ENCODE data around the gene TBX2. TPM values are rescaled to one million over a fixed set of nuclear protein-coding genes. Genes with fewer than 3 reads are reported as not detected.
A peak's percentile ranks its signal among the peaks of the same experiment; 100 is the strongest.

Gene TBX2
- polyA plus RNA-seq, 1 donor (not counting 4 experiments of a cell fraction or from before 2014, with no cell fraction given), result not detected

GRCh38 chr17:61408151-61409041 lies 8.8 kb downstream of the TBX2 start:
- no peak overlapping the region for H2AFZ ChIP-seq (ENCODE audit: control insufficient read depth, low read length)
- H3K9ac ChIP-seq (ENCODE audit: control insufficient read depth, extremely low read depth, insufficient read depth, low read length), result no peak overlapping the region
- H3K27me3 ChIP-seq (ENCODE audit: control insufficient read depth, extremely low read depth, insufficient read depth, low read length), result peaks cover 61% of the 10 kb centered on the region
- H3K27ac ChIP-seq (ENCODE audit: control insufficient read depth, insufficient read depth, low read length), result no peak overlapping the region
- no peaks in the 10 kb centered on the region for H3K79me2 ChIP-seq (ENCODE audit: control insufficient read depth, insufficient read depth, low read length)
- H3K9me3 ChIP-seq (ENCODE audit: control insufficient read depth, low read depth, low read length), result no peaks in the 10 kb centered on the region
- H3K9me1 ChIP-seq (ENCODE audit: control insufficient read depth, extremely low read depth, insufficient read depth, low read length), result no peaks in the 10 kb centered on the region
- no peak for DNase-seq (ENCODE audit: low read depth, low spot score)
- no peak for TF ChIP-seq EZH2 (IDR thresholded peaks at IDR 0.05; ENCODE audit: low read length)
- TF ChIP-seq, protein P1, sequence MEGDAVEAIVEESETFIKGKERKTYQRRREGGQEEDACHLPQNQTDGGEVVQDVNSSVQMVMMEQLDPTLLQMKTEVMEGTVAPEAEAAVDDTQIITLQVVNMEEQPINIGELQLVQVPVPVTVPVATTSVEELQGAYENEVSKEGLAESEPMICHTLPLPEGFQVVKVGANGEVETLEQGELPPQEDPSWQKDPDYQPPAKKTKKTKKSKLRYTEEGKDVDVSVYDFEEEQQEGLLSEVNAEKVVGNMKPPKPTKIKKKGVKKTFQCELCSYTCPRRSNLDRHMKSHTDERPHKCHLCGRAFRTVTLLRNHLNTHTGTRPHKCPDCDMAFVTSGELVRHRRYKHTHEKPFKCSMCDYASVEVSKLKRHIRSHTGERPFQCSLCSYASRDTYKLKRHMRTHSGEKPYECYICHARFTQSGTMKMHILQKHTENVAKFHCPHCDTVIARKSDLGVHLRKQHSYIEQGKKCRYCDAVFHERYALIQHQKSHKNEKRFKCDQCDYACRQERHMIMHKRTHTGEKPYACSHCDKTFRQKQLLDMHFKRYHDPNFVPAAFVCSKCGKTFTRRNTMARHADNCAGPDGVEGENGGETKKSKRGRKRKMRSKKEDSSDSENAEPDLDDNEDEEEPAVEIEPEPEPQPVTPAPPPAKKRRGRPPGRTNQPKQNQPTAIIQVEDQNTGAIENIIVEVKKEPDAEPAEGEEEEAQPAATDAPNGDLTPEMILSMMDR (optimal IDR thresholded peaks at IDR 0.05 in 1 of 3, IDR thresholded peaks at IDR 0.05 in 1 of 3, conservative IDR thresholded peaks at IDR 0.05 in 1 of 3; ENCODE audit: extremely low read depth in 1 of 3, insufficient read depth in 2 of 3, low read length in 3 of 3), result no peak
- H3K4me1 ChIP-seq (ENCODE audit: control insufficient read depth, extremely low read depth, insufficient read depth, low read length), result peaks cover 10% of the 10 kb centered on the region
- dilution Hi-C loops (cut with MboI; ENCODE audit: extremely low pct_ligation_motif_present, low sequenced_read_pairs), result no loop called here
- H4K20me1 ChIP-seq (ENCODE audit: control insufficient read depth, extremely low read depth, insufficient read depth, low read length), result peaks cover 5% of the 10 kb centered on the region
- FAIRE-seq, result no peak
- H3K4me3 ChIP-seq (ENCODE audit: control insufficient read depth in 2 of 3, extremely low read depth in 1 of 3, insufficient read depth in 2 of 3, low read depth in 1 of 3, low read length in 3 of 3), result no peak overlapping the region
- H3K36me3 ChIP-seq (ENCODE audit: control insufficient read depth in 2 of 2, extremely low read depth in 1 of 2, insufficient read depth in 2 of 2, low read length in 2 of 2), result no peaks in the 10 kb centered on the region
- no peak overlapping the region for H3K4me2 ChIP-seq (ENCODE audit: control insufficient read depth, extremely low read depth, insufficient read depth, low read depth, low read length)

GRCh38 chr17:61409301-61410112 lies 9.9 kb downstream of the TBX2 start:
- no peaks in the 10 kb centered on the region for H3K79me2 ChIP-seq (ENCODE audit: control insufficient read depth, insufficient read depth, low read length)
- no peaks in the 10 kb centered on the region for H3K9me3 ChIP-seq (ENCODE audit: control insufficient read depth, low read depth, low read length)
- no peaks in the 10 kb centered on the region for H3K4me1 ChIP-seq (ENCODE audit: control insufficient read depth, extremely low read depth, insufficient read depth, low read length)
- peak overlapping the region; percentile 74 for H2AFZ ChIP-seq (ENCODE audit: control insufficient read depth, low read length)
- FAIRE-seq, result no peak
- no peaks in the 10 kb centered on the region for H4K20me1 ChIP-seq (ENCODE audit: control insufficient read depth, extremely low read depth, insufficient read depth, low read length)
- H3K27ac ChIP-seq (ENCODE audit: control insufficient read depth, insufficient read depth, low read length), result no peak overlapping the region
- H3K9me1 ChIP-seq (ENCODE audit: control insufficient read depth, extremely low read depth, insufficient read depth, low read length), result no peaks in the 10 kb centered on the region
- peak overlapping the region; percentile 56 for H3K4me2 ChIP-seq (ENCODE audit: control insufficient read depth, extremely low read depth, insufficient read depth, low read depth, low read length)
- H3K9ac ChIP-seq (ENCODE audit: control insufficient read depth, extremely low read depth, insufficient read depth, low read length), result peak overlapping the region; percentile 41
- peaks cover 50% of the 10 kb centered on the region for H3K27me3 ChIP-seq (ENCODE audit: control insufficient read depth, extremely low read depth, insufficient read depth, low read length)
- H3K4me3 ChIP-seq (ENCODE audit: control insufficient read depth in 2 of 3, extremely low read depth in 1 of 3, insufficient read depth in 2 of 3, low read depth in 1 of 3, low read length in 3 of 3), result peak overlapping the region; percentile 37 to 62 (median 59)
- TF ChIP-seq, protein P1 (optimal IDR thresholded peaks at IDR 0.05 in 1 of 3, IDR thresholded peaks at IDR 0.05 in 1 of 3, conservative IDR thresholded peaks at IDR 0.05 in 1 of 3; ENCODE audit: extremely low read depth in 1 of 3, insufficient read depth in 2 of 3, low read length in 3 of 3), result peak in 2 of 3 experiments; percentile 52 to 67
- no peak for TF ChIP-seq EZH2 (IDR thresholded peaks at IDR 0.05; ENCODE audit: low read length)
- dilution Hi-C loops (cut with MboI; ENCODE audit: extremely low pct_ligation_motif_present, low sequenced_read_pairs), result no loop called here
- no peak for DNase-seq (ENCODE audit: low read depth, low spot score)
- no peaks in the 10 kb centered on the region for H3K36me3 ChIP-seq (ENCODE audit: control insufficient read depth in 2 of 2, extremely low read depth in 1 of 2, insufficient read depth in 2 of 2, low read length in 2 of 2)

Data from keratinocyte (primary cell).